Hepatic stellate cell (primary cell): ENCODE measurements around the gene NOL4L.

Source experiments
- DNase-seq: peaks from one replicate; pipeline ENCODE4 v3.0.0; 2011; ENCODE audit warnings: low spot score

Gene NOL4L

DNA sequence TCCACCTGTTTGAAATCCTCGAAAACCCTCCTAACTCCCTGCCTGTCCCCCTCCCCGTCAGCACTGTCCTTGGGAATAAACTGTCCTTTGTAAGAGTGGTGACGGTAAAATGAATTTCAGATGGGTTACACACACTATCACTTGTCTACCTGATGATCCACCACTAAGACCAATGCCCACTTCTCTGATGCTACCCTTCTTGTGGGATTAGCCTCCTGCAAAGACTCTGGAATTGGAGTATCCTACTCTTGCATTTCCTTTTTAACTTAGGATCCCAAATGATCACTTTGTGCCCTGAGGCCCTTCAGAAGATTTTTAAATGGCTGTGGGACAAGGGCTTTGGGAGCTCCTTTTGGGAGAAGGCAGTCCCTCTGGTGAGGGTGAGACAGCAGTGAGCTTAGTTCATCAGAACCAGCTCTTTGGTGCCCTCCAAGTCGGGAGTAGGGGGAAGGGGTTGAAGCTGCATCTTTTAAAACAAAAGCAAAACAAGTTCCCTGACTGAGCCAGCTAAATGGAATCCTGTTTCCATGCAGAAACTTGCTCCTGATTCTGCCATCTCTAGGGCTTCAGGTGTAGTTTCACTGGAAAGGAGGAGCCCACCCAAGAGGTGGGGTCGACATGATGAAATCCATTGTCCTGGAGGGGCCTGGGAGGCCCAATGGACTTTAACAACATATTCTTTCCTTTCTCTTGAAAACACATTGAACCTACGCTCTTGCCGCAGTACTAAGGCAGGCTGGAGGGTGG, 140.5 kb downstream of the NOL4L start:
- DNase-seq: no peak

GRCh38 chr20:32443386-32443974, 141.7 kb downstream of the NOL4L start:
- DNase-seq: no peak

DNA sequence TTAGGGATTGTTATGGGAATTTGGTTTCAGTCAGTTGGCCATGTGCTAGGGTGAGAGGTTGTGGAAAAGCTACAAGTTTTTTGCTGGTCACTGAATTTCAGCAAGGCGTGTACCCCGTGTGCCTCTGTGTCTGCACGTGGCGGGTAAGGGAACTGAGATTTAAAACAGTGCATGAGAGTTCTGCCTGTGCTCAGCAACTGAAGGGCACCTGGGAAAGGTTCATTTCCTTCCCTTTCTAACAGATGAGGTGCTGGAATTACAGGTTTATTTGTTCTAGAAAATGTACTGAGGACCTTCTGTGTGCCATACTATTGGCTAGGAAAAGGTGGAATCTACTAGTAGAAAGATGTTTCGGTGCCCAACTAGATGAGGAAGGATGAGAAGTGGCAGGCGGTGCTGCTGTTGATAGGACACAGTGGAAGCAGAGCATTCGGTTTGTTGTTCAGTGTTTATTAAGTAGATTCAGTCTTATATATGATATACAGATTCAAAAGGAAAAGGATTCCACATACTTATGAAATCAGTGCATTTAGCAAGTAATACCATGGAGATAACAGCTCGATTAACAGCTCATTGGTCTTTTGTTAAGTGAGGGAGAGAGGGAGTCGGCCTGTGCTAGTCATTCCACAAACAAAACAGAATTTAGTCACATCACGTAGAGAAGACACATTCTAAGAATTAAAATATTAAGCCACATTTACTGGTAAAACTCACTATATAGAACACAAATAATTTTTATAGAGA, 142.3 kb downstream of the NOL4L start:
- no peak for DNase-seq

DNA sequence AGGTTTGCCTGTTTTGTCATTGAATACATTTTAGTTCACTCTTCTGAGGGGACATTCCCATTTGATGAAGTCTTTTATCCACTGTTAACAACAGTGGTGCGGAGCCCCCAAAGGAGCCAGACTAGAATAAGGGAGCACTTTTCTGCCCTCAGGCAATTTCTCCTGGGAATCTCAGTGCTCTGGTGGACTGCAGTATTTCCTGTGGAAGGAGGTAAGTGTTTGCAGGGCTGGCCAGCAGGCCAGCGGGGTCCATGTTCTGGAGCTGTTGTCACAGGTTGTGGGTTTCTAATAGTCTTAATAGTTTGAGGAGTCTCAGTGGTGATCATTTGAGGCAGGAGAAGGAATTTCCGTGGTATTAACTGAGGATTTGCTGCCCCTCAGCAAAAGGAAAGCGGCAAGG, 143.5 kb downstream of the NOL4L start:
- DNase-seq: no peak

GRCh38 chr20:32440758-32441078, 144.4 kb downstream of the NOL4L start:
- DNase-seq: no peak

GRCh38 chr20:32440069-32440757, 144.9 kb downstream of the NOL4L start:
- no peak for DNase-seq

DNA sequence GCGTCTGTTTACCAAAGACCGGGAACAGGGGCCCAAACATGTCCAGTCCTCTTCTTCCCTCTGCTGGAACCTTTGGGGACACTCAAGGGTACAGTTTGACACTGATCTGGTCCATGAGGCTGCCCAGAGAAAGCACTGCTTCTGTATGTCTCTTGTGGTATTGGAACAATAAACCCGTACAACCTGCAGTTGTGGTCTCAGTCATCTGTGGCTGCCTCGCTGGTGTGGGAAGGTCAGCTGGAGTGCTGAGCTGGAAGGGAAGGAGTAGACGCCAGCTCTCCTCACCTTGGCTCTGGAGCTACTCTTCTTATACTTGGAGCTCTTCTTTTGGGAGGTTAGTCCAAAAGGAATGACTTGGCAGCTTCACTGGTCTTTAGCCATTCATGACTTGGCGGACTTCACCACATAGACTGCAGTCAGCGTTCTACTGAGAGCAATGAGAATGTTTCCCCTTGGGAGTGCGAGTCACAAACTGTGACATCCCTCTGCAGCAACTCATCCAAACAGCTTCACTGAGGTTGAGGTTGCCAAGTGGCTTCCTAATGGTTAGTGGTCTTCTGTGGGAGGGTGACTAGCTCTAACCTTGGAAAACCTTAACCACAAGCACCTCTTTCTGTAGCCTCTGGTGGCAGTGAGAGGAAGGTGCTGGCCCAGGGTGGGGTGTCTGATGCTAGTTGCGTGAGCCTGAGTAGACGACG, 145.9 kb downstream of the NOL4L start:
- DNase-seq: peak; percentile 35

DNA sequence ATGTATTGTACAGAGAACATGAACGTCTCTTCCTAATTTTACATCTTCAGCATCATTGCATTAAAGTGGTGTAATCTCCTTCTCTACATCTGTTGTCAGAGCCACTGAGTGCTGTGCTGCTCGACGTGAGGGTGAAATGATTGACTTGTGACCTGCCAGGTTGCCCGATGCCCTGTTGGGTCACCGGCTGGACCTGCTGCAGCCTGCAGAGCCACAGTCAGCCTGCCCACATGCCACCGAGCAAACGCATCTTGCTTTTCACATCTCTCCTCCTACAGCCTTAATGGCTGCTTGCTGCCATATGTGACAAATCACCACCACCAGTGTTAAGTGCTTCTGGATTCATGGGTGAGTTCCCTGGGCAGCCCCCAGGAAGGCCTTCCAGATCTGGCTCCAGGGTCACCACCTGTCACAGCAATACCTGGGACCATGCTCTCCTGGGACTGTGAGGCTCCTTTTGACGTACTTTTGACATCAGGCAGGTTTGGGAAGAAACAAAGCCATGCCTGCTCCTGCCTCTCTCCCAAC, 146.7 kb downstream of the NOL4L start:
- no peak for DNase-seq

DNA sequence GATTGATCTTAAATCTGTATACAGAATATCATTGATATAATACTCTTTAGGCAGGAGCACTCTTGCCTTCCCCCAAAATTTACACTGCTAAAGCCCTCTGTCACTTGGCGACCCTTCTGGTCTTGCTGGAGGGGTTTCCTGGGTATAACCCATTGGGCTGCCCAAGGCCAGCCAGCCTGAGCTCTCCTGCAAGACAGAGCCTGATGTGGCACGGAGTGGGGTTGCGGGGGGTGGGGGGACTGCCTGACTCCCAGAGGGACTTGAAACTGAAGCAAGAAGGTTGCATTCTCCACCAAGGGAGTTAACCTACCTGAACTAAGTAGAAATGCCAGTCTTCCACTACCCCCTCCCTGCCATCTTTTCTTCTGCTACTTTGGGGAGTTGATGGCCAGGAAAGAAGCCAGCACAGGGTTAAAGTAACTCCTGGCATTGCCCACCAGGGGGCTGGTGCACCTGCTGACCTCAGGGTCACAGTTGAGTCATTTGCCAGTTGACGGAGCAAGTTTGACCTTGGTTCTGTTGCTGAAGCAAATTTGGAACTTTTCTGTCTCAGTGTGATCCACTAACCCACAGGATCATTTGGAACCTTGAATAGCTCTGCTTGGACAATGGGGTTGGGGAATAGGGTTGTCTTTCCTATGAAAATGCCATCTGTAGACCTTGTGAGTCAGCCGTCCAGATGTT, 147.6 kb downstream of the NOL4L start:
- no peak for DNase-seq

DNA sequence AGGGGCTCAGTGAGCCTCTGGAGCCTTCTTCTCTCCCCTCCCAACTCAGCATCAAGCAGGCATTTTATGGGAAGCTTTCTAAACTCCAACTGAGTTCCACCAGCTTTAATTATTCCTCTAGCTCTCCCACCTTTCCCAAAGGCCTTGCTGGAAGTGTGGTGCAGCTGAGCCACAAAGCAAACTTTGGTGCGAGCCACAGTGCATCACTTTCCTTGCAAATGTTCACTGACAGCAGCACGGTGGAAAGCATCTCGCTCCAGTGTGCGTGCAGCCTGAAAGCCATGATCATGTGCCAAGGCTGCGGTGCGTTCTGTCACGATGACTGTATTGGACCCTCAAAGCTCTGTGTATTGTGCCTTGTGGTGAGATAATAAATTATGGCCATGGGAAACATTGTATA, 148.2 kb downstream of the NOL4L start:
- no peak for DNase-seq

DNA sequence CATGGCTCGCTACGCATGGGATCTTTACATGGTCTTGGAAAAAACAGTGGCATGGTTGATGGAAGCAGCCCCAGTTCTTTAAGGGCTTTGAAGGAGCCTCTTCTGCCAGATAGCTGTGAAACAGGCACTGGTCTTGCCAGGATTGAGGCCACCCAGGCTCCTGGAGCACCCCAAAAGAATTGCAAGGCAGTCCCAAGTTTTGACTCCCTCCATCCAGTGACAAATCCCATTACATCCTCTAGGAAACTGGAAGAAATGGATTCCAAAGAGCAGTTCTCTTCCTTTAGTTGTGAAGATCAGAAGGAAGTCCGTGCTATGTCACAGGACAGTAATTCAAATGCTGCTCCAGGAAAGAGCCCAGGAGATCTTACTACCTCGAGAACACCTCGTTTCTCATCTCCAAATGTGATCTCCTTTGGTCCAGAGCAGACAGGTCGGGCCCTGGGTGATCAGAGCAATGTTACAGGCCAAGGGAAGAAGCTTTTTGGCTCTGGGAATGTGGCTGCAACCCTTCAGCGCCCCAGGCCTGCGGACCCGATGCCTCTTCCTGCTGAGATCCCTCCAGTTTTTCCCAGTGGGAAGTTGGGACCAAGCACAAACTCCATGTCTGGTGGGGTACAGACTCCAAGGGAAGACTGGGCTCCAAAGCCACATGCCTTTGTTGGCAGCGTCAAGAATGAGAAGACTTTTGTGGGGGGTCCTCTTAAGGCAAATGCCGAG, 148.8 kb downstream of the NOL4L start:
- DNase-seq: no peak

DNA sequence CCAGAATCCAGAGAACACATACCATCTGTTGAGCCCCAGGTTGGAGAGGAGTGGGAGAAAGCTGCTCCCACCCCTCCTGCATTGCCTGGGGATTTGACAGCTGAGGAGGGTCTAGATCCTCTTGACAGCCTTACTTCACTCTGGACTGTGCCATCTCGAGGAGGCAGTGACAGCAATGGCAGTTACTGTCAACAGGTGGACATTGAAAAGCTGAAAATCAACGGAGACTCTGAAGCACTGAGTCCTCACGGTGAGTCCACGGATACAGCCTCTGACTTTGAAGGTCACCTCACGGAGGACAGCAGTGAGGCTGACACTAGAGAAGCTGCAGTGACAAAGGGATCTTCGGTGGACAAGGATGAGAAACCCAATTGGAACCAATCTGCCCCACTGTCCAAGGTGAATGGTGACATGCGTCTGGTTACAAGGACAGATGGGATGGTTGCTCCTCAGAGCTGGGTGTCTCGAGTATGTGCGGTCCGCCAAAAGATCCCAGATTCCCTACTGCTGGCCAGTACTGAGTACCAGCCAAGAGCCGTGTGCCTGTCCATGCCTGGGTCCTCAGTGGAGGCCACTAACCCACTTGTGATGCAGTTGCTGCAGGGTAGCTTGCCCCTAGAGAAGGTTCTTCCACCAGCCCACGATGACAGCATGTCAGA, 149.6 kb downstream of the NOL4L start:
- no peak for DNase-seq

DNA sequence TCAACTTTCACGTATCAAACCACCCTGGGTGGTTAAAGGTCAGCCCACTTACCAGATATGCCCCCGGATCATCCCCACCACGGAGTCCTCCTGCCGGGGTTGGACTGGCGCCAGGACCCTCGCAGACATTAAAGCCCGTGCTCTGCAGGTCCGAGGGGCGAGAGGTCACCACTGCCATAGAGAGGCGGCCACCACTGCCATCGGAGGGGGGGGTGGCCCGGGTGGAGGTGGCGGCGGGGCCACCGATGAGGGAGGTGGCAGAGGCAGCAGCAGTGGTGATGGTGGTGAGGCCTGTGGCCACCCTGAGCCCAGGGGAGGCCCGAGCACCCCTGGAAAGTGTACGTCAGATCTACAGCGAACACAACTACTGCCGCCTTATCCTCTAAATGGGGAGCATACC, 150.7 kb downstream of the NOL4L start:
- no peak for DNase-seq

DNA sequence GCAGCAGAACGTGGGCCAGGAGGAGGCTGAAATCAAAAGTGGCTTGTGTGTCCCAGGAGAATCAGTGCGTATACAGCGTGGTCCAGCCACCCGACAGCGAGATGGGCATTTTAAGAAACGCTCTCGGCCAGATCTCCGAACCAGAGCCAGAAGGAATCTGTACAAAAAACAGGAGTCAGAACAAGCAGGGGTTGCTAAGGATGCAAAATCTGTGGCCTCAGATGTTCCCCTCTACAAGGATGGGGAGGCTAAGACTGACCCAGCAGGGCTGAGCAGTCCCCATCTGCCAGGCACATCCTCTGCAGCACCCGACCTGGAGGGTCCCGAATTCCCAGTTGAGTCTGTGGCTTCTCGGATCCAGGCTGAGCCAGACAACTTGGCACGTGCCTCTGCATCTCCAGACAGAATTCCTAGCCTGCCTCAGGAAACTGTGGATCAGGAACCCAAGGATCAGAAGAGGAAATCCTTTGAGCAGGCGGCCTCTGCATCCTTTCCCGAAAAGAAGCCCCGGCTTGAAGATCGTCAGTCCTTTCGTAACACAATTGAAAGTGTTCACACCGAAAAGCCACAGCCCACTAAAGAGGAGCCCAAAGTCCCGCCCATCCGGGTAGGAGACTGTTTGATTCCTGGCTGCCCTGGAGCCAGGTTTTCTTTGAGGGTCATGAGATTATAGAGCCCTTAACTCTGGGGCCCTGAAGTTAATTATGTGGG, 151.7 kb downstream of the NOL4L start:
- no peak for DNase-seq

DNA sequence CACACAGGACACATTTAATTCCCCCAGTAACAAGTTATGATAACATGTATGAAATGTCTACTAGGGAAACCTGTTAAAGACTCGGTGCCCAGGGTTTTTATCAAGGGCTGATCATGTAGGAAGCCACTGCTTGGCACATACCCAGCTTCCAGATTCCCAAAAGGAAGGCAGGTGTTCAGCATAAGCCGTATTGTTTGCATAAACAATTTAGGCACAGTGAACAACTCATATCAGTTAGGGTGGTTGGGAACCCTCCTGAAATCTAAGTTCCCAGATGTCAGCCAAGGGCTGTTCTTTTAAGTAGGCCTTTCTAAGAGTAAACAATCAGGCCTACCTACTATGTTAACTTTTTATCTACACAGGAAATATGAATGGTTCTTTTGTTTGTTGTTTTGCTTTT, 152.9 kb downstream of the NOL4L start:
- DNase-seq: no peak

DNA sequence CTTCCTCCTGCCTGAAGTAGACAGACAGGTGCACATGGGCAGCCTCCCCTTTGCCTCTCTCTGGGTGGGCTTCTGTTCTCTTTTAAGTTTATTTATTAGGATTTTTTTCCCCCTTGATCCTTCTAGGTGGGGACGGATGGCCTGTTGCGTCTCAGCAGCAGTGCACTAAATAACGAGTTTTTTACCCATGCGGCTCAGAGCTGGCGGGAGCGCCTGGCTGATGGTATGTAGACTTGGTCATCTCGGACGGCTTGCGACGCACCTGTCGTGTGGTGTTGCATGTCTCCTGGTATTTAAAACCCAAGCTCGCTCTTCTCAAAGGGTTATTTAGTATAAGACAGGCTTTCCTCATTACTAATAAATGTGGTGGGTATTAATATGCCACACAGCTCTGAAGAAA, 153.7 kb downstream of the NOL4L start:
- no peak for DNase-seq

GRCh38 chr20:32429745-32430360, 155.3 kb downstream of the NOL4L start:
- no peak for DNase-seq

DNA sequence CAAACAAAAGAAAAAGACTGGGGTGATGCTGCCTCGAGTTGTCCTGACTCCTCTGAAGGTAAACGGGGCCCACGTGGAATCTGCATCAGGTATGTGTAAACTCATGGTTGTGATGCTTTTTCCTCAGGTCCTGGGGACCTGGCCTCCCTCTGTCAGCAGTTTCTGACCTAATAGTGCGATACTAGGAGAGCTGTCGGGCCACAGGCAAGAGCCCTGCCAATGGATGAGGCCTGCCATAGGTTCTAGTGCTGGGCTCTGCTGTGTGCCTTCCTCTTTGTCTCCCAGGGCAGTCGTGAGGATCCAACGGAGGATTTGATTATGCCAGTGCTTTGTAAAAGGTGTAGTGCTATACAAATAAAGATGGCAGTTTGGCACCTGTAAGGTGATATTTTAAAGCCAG, 155.8 kb downstream of the NOL4L start:
- DNase-seq: no peak

- no peak for DNase-seq
These were observed 157.1 kb downstream of the NOL4L start for GRCh38 chr20:32427996-32428395.
